HL-60/S4 treated with retinoic acid at 250 ng/mL for 4 days and 3 days (cell line): ENCODE measurements around the gene EPHA7.

Experiments
- in situ Hi-C: fragments of 300-500 bp; cut with MboI; formaldehyde crosslinking; loops from 2 replicates; pipeline ENCODE4 v1.7.0; 2022; ENCODE audit warnings: low sequenced_read_pairs

The EPHA7 gene

GRCh38 chr6:93419304-93420162, at the start of gene EPHA7:
Gene EPHA7 (minus strand): TSS chr6:93419559. CDS start chr6:93419341, 218 bp downstream.
- in situ Hi-C loops = no loop called here

- in situ Hi-C loops = no loop called here
These were observed 48.9 kb upstream of the EPHA7 start for GRCh38 chr6:93468291-93468690.

GRCh38 chr6:93454533-93454932, 35.2 kb upstream of the EPHA7 start:
- in situ Hi-C loops = no loop called here

- in situ Hi-C loops = no loop called here
These were observed 34.6 kb upstream of the EPHA7 start for GRCh38 chr6:93453956-93454355.

GRCh38 chr6:93447874-93448273, 28.5 kb upstream of the EPHA7 start:
- in situ Hi-C loops = no loop called here

- in situ Hi-C loops = no loop called here
These were observed 18.1 kb upstream of the EPHA7 start for GRCh38 chr6:93437491-93437890.

- in situ Hi-C loops = no loop called here
These were observed 14.2 kb upstream of the EPHA7 start for GRCh38 chr6:93433592-93433991.

- in situ Hi-C loops = no loop called here
These were observed 5.1 kb upstream of the EPHA7 start for GRCh38 chr6:93424303-93425064.

- in situ Hi-C loops = no loop called here
These were observed 4.2 kb upstream of the EPHA7 start for GRCh38 chr6:93423542-93423941.

- in situ Hi-C loops = no loop called here
These were observed 920 bp upstream of the EPHA7 start for GRCh38 chr6:93420163-93420795.

GRCh38 chr6:93418408-93419303, 703 bp downstream of the EPHA7 start:
- in situ Hi-C loops = no loop called here

- in situ Hi-C loops = no loop called here
These were observed 1.3 kb downstream of the EPHA7 start for GRCh38 chr6:93418033-93418407.

GRCh38 chr6:93417421-93418013, 1.8 kb downstream of the EPHA7 start:
- in situ Hi-C loops = no loop called here

- in situ Hi-C loops = no loop called here
These were observed 2.6 kb downstream of the EPHA7 start for GRCh38 chr6:93416571-93417420.

- in situ Hi-C loops = no loop called here
These were observed 6.2 kb downstream of the EPHA7 start for GRCh38 chr6:93413190-93413589.

GRCh38 chr6:93412452-93412851, 6.9 kb downstream of the EPHA7 start:
- in situ Hi-C loops = no loop called here

GRCh38 chr6:93407186-93407585, 12.2 kb downstream of the EPHA7 start:
- in situ Hi-C loops = no loop called here

- in situ Hi-C loops = no loop called here
These were observed 16.0 kb downstream of the EPHA7 start for GRCh38 chr6:93403390-93403789.

- in situ Hi-C loops = no loop called here
These were observed 20.6 kb downstream of the EPHA7 start for GRCh38 chr6:93398723-93399122.
